HUES64 (cell line): ENCODE measurements around the gene MSL1.
A peak's percentile ranks its signal among the peaks of the same experiment; 100 is the strongest.

Source experiments
- H3K27ac ChIP-seq: 2 replicates; pipeline ENCODE4 v1.7.0; 2013; ENCODE audit warnings: low read depth, low read length, inconsistent platforms
- H3K27me3 ChIP-seq: 2 replicates; pipeline ENCODE4 v1.6.1; 2013; ENCODE audit warnings: mild to moderate bottlenecking, low read length; ENCODE audit not compliant: insufficient read depth
- H3K36me3 ChIP-seq: 2 replicates; pipeline ENCODE4 v1.6.1; 2013; ENCODE audit warnings: mild to moderate bottlenecking, low read length; ENCODE audit not compliant: insufficient read depth
- H3K4me1 ChIP-seq: 2 replicates; pipeline ENCODE4 v1.6.1; 2013; ENCODE audit warnings: mild to moderate bottlenecking, low read length, moderate library complexity; ENCODE audit not compliant: insufficient read depth
- H3K4me3 ChIP-seq: 2 replicates; pipeline ENCODE4 v1.5.1; 2013; ENCODE audit warnings: mild to moderate bottlenecking, low read length, moderate library complexity
- H3K9ac ChIP-seq: 2 replicates; pipeline ENCODE4 v1.6.1; 2013; ENCODE audit warnings: mild to moderate bottlenecking, low read depth, low read length
- H3K9me3 ChIP-seq: 2 replicates; pipeline ENCODE4 v1.6.1; 2013; ENCODE audit warnings: low read depth, low read length; ENCODE audit not compliant: insufficient read depth
- WGBS: fragments of 150-250, 120-280 bp; methylation state at CpG from one replicate; pipeline ENCODE4 v1.1.7; 2013; ENCODE audit warnings: missing lambda C conversion rate; 5-methylcytosine and 5-hydroxymethylcytosine counted together

The MSL1 gene

GRCh38 chr17:40148527-40148926 is 26.8 kb downstream of the MSL1 start:
- H3K4me3 ChIP-seq: no peak overlapping the region
- H3K9me3 ChIP-seq: no peaks in the 10 kb centered on the region
- H3K9ac ChIP-seq: no peak overlapping the region
- H3K36me3 ChIP-seq: peaks cover 87% of the 10 kb centered on the region
- 98% methylated on average over 3 of the region's 3 CpGs for WGBS
- no peaks in the 10 kb centered on the region for H3K4me1 ChIP-seq
- no peak overlapping the region for H3K27ac ChIP-seq
- H3K27me3 ChIP-seq: no peaks in the 10 kb centered on the region

- Histone ChIP-seq H3K9me3 (no peaks in the 10 kb centered on the region), H3K4me3 (no peak overlapping the region), H3K9ac (no peak overlapping the region), H3K36me3 (peaks cover 89% of the 10 kb centered on the region), H3K27ac (no peak overlapping the region), H3K27me3 (no peaks in the 10 kb centered on the region), H3K4me1 (no peaks in the 10 kb centered on the region)
- 82% methylated on average over 4 of the region's 4 CpGs for WGBS
Measured at GRCh38 chr17:40150276-40150675, 28.5 kb downstream of the MSL1 start.

- no peaks in the 10 kb centered on the region for H3K9me3 ChIP-seq
- no peak overlapping the region for H3K27ac ChIP-seq
- 97% methylated on average over 5 of the region's 7 CpGs for WGBS
- no peak overlapping the region for H3K4me3 ChIP-seq
- no peaks in the 10 kb centered on the region for H3K27me3 ChIP-seq
- H3K9ac ChIP-seq: no peak overlapping the region
- no peaks in the 10 kb centered on the region for H3K4me1 ChIP-seq
- H3K36me3 ChIP-seq: peaks cover 89% of the 10 kb centered on the region
Measured at GRCh38 chr17:40151414-40151963, 29.7 kb downstream of the MSL1 start.

GRCh38 chr17:40153603-40154236 is 31.9 kb downstream of the MSL1 start:
- H3K4me3 ChIP-seq: no peak overlapping the region

GRCh38 chr17:40157973-40158372 is 36.2 kb downstream of the MSL1 start:
- Histone ChIP-seq H3K36me3 (peaks cover 74% of the 10 kb centered on the region), H3K9me3 (no peaks in the 10 kb centered on the region), H3K27me3 (no peaks in the 10 kb centered on the region), H3K9ac (no peak overlapping the region), H3K27ac (no peak overlapping the region), H3K4me1 (no peaks in the 10 kb centered on the region), H3K4me3 (no peak overlapping the region)
- WGBS: 99% methylated on average over 2 of the region's 2 CpGs

More at GRCh38 chr17:40153603-40154236, 31.9 kb downstream of the MSL1 start:
- Histone ChIP-seq H3K27me3 (no peaks in the 10 kb centered on the region), H3K9me3 (no peaks in the 10 kb centered on the region), H3K9ac (no peak overlapping the region), H3K4me1 (no peaks in the 10 kb centered on the region), H3K27ac (no peak overlapping the region), H3K36me3 (peaks cover 76% of the 10 kb centered on the region)
- 96% methylated on average over 14 of the region's 14 CpGs for WGBS

- Histone ChIP-seq H3K9ac (no peak overlapping the region), H3K27ac (no peak overlapping the region), H3K4me1 (no peaks in the 10 kb centered on the region), H3K4me3 (no peak overlapping the region), H3K27me3 (no peaks in the 10 kb centered on the region), H3K36me3 (peaks cover 74% of the 10 kb centered on the region), H3K9me3 (no peaks in the 10 kb centered on the region)
- 95% methylated on average over 3 of the region's 3 CpGs for WGBS
Measured at GRCh38 chr17:40158438-40159013, 36.8 kb downstream of the MSL1 start.

- Histone ChIP-seq H3K36me3 (peaks cover 74% of the 10 kb centered on the region), H3K9me3 (no peaks in the 10 kb centered on the region), H3K27me3 (no peaks in the 10 kb centered on the region), H3K4me3 (no peak overlapping the region), H3K4me1 (no peaks in the 10 kb centered on the region), H3K9ac (no peak overlapping the region), H3K27ac (no peak overlapping the region)
- 93% methylated on average over 6 of the region's 6 CpGs for WGBS
Measured at GRCh38 chr17:40159456-40159855, 37.7 kb downstream of the MSL1 start.

GRCh38 chr17:40167685-40168261 is 46.0 kb downstream of the MSL1 start:
- H3K9ac ChIP-seq: no peak overlapping the region
- no peaks in the 10 kb centered on the region for H3K27me3 ChIP-seq
- peaks cover 4% of the 10 kb centered on the region; the same call in 1 of the 2 replicates for H3K4me1 ChIP-seq
- peaks cover 95% of the 10 kb centered on the region for H3K36me3 ChIP-seq
- H3K4me3 ChIP-seq: no peak overlapping the region
- H3K27ac ChIP-seq: peak overlapping the region; percentile 43
- WGBS: 91% methylated on average over 3 of the region's 3 CpGs
- H3K9me3 ChIP-seq: no peaks in the 10 kb centered on the region

GRCh38 chr17:40168262-40168832 is 46.6 kb downstream of the MSL1 start:
- Histone ChIP-seq H3K9me3 (no peaks in the 10 kb centered on the region), H3K4me3 (no peak overlapping the region), H3K27ac (peak overlapping the region; percentile 43), H3K27me3 (no peaks in the 10 kb centered on the region), H3K4me1 (peaks cover 4% of the 10 kb centered on the region; the same call in 1 of the 2 replicates), H3K36me3 (peaks cover 93% of the 10 kb centered on the region), H3K9ac (no peak overlapping the region)
- WGBS: 77% methylated on average over 10 of the region's 11 CpGs

- Histone ChIP-seq H3K27ac (no peak overlapping the region), H3K4me1 (peaks cover 4% of the 10 kb centered on the region; the same call in 1 of the 2 replicates), H3K36me3 (peaks cover 81% of the 10 kb centered on the region), H3K9me3 (no peaks in the 10 kb centered on the region), H3K9ac (no peak overlapping the region), H3K4me3 (no peak overlapping the region), H3K27me3 (no peaks in the 10 kb centered on the region)
- WGBS: 93% methylated on average over 2 of the region's 2 CpGs
Measured at GRCh38 chr17:40170325-40170724, 48.6 kb downstream of the MSL1 start.

GRCh38 chr17:40171750-40172149 is 50.0 kb downstream of the MSL1 start:
- Histone ChIP-seq H3K27ac (no peak overlapping the region), H3K9ac (no peak overlapping the region), H3K27me3 (no peaks in the 10 kb centered on the region), H3K4me1 (peaks cover 6% of the 10 kb centered on the region), H3K4me3 (no peak overlapping the region), H3K9me3 (no peaks in the 10 kb centered on the region), H3K36me3 (peaks cover 74% of the 10 kb centered on the region)
- WGBS: 100% methylated on average over 1 of the region's 1 CpG
